NB4 (cell line): Measurements from ENCODE around the gene KMT2B.

Experiments used
- CTCF ChIP-seq: IDR thresholded peaks from one replicate; pipeline ENCODE4 v1.5.1; 2012; ENCODE audit warnings: low read depth, low read length
- MYC ChIP-seq: IDR thresholded peaks from 2 replicates; pipeline ENCODE4 v1.6.1; 2011; ENCODE audit warnings: low read depth, low read length

DNA sequence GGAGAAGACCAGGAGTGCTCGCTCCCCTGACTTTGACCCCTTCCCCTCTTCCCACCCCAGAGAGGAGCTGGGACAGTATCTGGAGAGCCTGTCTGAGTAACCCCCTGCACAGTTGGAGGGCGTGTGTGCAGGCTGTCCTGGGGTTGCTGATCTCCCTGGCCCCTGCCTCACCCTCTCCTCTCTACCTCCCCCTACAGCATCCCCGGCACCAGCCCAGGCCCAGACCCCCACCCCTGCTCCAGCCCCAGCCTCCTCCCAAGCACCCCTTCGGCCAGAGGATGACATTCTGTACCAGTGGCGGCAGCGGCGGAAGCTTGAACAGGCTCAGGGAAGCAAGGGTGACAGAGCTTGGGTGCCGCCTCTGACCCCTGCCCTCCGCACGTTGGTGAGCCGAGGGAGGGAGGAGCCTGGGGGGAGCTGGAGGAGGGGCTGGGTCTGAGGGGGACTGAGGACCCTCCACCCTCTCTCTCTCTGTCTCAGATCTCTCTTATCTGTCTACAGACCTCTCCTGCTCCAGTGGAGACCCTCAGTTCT lies 48.8 kb downstream of the KMT2B start:
- TF ChIP-seq CTCF (no peak), MYC (no peak)
